GM12878 (cell line): ENCODE results near the gene CHRDL2. TPM values are rescaled to one million over a fixed set of nuclear protein-coding genes. Genes with fewer than 3 reads are reported as not detected.

Experiments
- ATAC-seq: fragments of 200-7000 bp; cut with Tn5 transposase; 3 replicates; pipeline ENCODE4 v1.9.1; 2020; ENCODE audit warnings: mild to moderate bottlenecking, moderate library complexity
- BruUV-seq: library from RNA; stranded (reverse); fragments of 400-500 nt; replicated peaks from 2 replicates; lab custom pipeline; 2021; lab: Mats Ljungman, UMichigan
- CTCF ChIA-PET: fragments of 300-600 bp; sonication (Branson Sonifier 250); formaldehyde crosslinking; extraction: SDS; loops from one replicate; lab custom pipeline; 2021; ENCODE audit warnings: inconsistent platforms; lab: Yijun Ruan, JAX
- POLR2A ChIA-PET: fragments of 350-600 bp; formaldehyde crosslinking; extraction: SDS; loops from one replicate; lab custom pipeline; 2021; ENCODE audit warnings: inconsistent platforms; lab: Charles Lee
- RAD21 ChIA-PET: fragments of 300-600 bp; sonication (Branson Sonifier 250); formaldehyde crosslinking; loops from one replicate; lab custom pipeline; 2023; ENCODE audit warnings: antibody characterized with exemption; ENCODE audit not compliant: unreplicated experiment; lab: Charles Lee
- SMC1A ChIA-PET: fragments of 300-600 bp; sonication (Branson Sonifier 250); formaldehyde crosslinking; loops from one replicate; lab custom pipeline; 2023; ENCODE audit not compliant: unreplicated experiment, uncharacterized antibody; lab: Charles Lee
- DNase-seq: peaks from one replicate; pipeline ENCODE4 v3.0.0-alpha.2; 2011; ENCODE audit warnings: low read depth, low spot score
- FAIRE-seq: peaks from 3 replicates; lab custom pipeline; 2011; peaks lifted over from hg19 to GRCh38; lab: Jason Lieb, UNC
- H2AFZ ChIP-seq: 2 replicates; pipeline ENCODE4 v1.6.0; 2011; ENCODE audit warnings: low read depth, low read length, control low read depth; ENCODE audit not compliant: control insufficient read depth
- H3K27ac ChIP-seq: 2 replicates; pipeline ENCODE4 v1.5.1; 2011; ENCODE audit warnings: control low read depth; ENCODE audit not compliant: control insufficient read depth, insufficient read depth
- H3K27me3 ChIP-seq, 2 experiments: replicated peaks in 1 of 2; 2 replicates each; pipeline versions ENCODE4 v1.6.0 to v1.6.1; 2011; ENCODE audit warnings: low read length in 1 of 2; ENCODE audit not compliant: control insufficient read depth in 2 of 2, insufficient read depth in 2 of 2
- H3K36me3 ChIP-seq, 2 experiments: 2 replicates each; pipeline ENCODE4 v1.5.1; 2011; ENCODE audit warnings: low read length in 1 of 2; ENCODE audit not compliant: control insufficient read depth in 2 of 2, insufficient read depth in 2 of 2
- H3K4me1 ChIP-seq: 2 replicates; pipeline ENCODE4 v1.6.1; 2011; ENCODE audit warnings: mild to moderate bottlenecking, low read length, moderate library complexity, mixed read lengths; ENCODE audit not compliant: control insufficient read depth, insufficient read depth
- H3K4me2 ChIP-seq: 2 replicates; pipeline ENCODE4 v1.6.0; 2011; ENCODE audit warnings: control low read depth; ENCODE audit not compliant: control insufficient read depth, insufficient read depth
- H3K4me3 ChIP-seq: fragments of 200-600 bp; sonication (generic); 2 replicates; pipeline ENCODE4 v1.5.1; 2016
- H3K79me2 ChIP-seq: 2 replicates; pipeline ENCODE4 v1.6.0; 2011; ENCODE audit warnings: low read length; ENCODE audit not compliant: control insufficient read depth, insufficient read depth
- H3K9ac ChIP-seq: 2 replicates; pipeline ENCODE4 v1.8.0; 2011; ENCODE audit warnings: low read length, control low read depth, mixed read lengths; ENCODE audit not compliant: control insufficient read depth, insufficient read depth
- H3K9me3 ChIP-seq: replicated peaks from 3 replicates; pipeline ENCODE4 v1.5.1; 2011; ENCODE audit warnings: mild to moderate bottlenecking, low read length; ENCODE audit not compliant: control insufficient read depth, insufficient read depth
- H4K20me1 ChIP-seq: 2 replicates; pipeline ENCODE4 v1.6.0; 2011; ENCODE audit not compliant: control insufficient read depth, insufficient read depth
- ATF2 ChIP-seq: IDR thresholded peaks from 2 replicates; pipeline ENCODE4 v1.6.1; 2012; ENCODE audit warnings: low read length, inconsistent platforms
- BCL3 ChIP-seq: IDR thresholded peaks from 2 replicates; pipeline ENCODE4 v1.6.1; 2011; ENCODE audit warnings: borderline replicate concordance, low read depth, mild to moderate bottlenecking, moderate library complexity, low read length; ENCODE audit not compliant: insufficient read depth, poor library complexity, severe bottlenecking
- CREB1 ChIP-seq: IDR thresholded peaks from 2 replicates; pipeline ENCODE4 v1.6.1; 2012; ENCODE audit warnings: low read depth, mild to moderate bottlenecking, inconsistent platforms
- HDAC6 ChIP-seq: fragments of 200-600 bp; sonication (generic); IDR thresholded peaks from one replicate; pipeline ENCODE4 v1.8.0; 2017; ENCODE audit warnings: antibody characterized with exemption; ENCODE audit not compliant: unreplicated experiment
- IKZF1 ChIP-seq: fragments of 450-650 bp; conservative IDR thresholded peaks from 2 replicates; pipeline ENCODE4 v1.6.1; 2017; ENCODE audit warnings: antibody characterized with exemption, mild to moderate bottlenecking
- MTA3 ChIP-seq: IDR thresholded peaks from 2 replicates; pipeline ENCODE4 v1.6.1; 2012; ENCODE audit warnings: low read length, inconsistent platforms, borderline replicate concordance
- RELA ChIP-seq: fragments of 450-650 bp; IDR thresholded peaks from 2 replicates; pipeline ENCODE4 v1.8.0; 2014; ENCODE audit warnings: borderline replicate concordance; ENCODE audit not compliant: partially characterized antibody
- SIX5 ChIP-seq: IDR thresholded peaks from 2 replicates; pipeline ENCODE4 v1.6.1; 2011; ENCODE audit warnings: mild to moderate bottlenecking, low read depth, low read length, moderate library complexity; ENCODE audit not compliant: severe bottlenecking
- WGBS: methylation state at CpG from one replicate; pipeline ENCODE4 v1.1.6; 2016; ENCODE audit warnings: low lambda C conversion rate; ENCODE audit not compliant: insufficient replicate concordance, insufficient coverage; ENCODE audit errors: missing lambda C conversion rate; 5-methylcytosine and 5-hydroxymethylcytosine counted together
- in situ Hi-C: fragments of 300-500 bp; cut with MboI; formaldehyde crosslinking; loops from 9 replicates; pipeline ENCODE4 v1.14.3; 2018; ENCODE audit warnings: mixed read lengths
- intact Hi-C: fragments of 100-400 bp; cut with micrococcal nuclease; formaldehyde crosslinking; loops from one replicate; pipeline ENCODE4 v1.14.2; 2022; ENCODE audit not compliant: unreplicated experiment
- polyA plus RNA-seq, 11 experiments: library from polyadenylated mRNA; depleted of rRNA in 4 of 11; unstranded in 6 of 11; stranded (reverse) in 5 of 11; fragments of >200 nt; fragmentation: Nextera tagmentation in 4 of 11; fragmentation: Illumina TruSeq in 1 of 11; extraction: Ambion mirVana in 4 of 11; extraction: Trizol in 1 of 11; gene quantifications; 1 replicate in 1 of 11; 2 replicates in 10 of 11; pipeline versions ENCODE4 v1.2.1 to v1.2.3, GENCODE V29; 2011 to 2016; ENCODE audit warnings: inconsistent platforms in 2 of 11, missing spikeins in 2 of 11, low read depth in 1 of 11
- total RNA-seq, 4 experiments: library from RNA; depleted of rRNA in 3 of 4; stranded (reverse); fragments of >200 nt in 3 of 4; fragmentation: Illumina TruSeq in 1 of 4; extraction: Trizol in 1 of 4; gene quantifications; 2 replicates each; pipeline versions ENCODE4 v1.2.1 to v1.2.3, GENCODE V29; 2013 to 2021
- TF ChIP-seq, protein P1 (sequence below): fragments of 450-650 bp; IDR thresholded peaks from 2 replicates; pipeline ENCODE4 v1.6.1; 2017; ENCODE audit warnings: antibody characterized with exemption, mild to moderate bottlenecking, moderate library complexity

Gene CHRDL2
- total and polyA plus RNA-seq, 10 of the 15 experiments (the other 5 are each of a cell fraction or from before 2014, with no cell fraction given) = not detected

GRCh38 chr11:74678591-74679512, 52.4 kb downstream of the CHRDL2 start:
- BruUV-seq = no TSS peak
- DNase-seq (no peak), ATAC-seq (no peak), FAIRE-seq (no peak)
- H3K4me3 ChIP-seq = no peak overlapping the region
- no peaks in the 10 kb centered on the region for H3K79me2 ChIP-seq
- no peak overlapping the region for H2AFZ ChIP-seq
- H3K9ac ChIP-seq = no peak overlapping the region
- no peak overlapping the region for H3K4me2 ChIP-seq
- H3K27me3 ChIP-seq = no peaks in the 10 kb centered on the region
- RAD21 ChIA-PET = no interaction called here
- CTCF ChIA-PET = no interaction called here
- SMC1A ChIA-PET = no interaction called here
- no peaks in the 10 kb centered on the region for H3K36me3 ChIP-seq
- in situ Hi-C loops (no loop called here), intact Hi-C loops (no loop called here)
- H3K27ac ChIP-seq = no peak overlapping the region
- 32% methylated on average over 13 of the region's 13 CpGs for WGBS
- TF ChIP-seq SIX5 = no peak
- no peak for TF ChIP-seq IKZF1
- TF ChIP-seq BCL3 = no peak
- no peaks in the 10 kb centered on the region for H3K4me1 ChIP-seq
- H4K20me1 ChIP-seq = no peaks in the 10 kb centered on the region
- H3K9me3 ChIP-seq = no peaks in the 10 kb centered on the region
- POLR2A ChIA-PET = no interaction called here

DNA sequence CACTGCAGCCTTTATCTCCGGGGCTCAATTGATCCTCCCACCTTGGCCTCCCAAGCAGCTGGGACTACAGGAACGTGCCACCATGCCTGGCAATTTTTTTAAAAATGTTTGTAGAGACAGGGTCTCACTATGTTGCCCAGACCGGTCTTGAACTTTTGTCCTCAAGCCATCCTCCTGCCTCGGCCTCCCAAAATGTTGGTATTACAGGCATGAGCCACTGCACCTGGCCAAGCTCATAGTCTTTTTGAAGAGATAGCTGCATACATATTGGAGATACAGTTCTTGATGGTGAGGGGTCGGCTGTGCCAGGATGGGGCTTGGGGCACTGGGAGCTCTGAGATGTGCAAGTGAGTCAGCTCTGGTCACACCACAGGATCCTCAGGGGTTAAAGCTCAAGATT, 53.2 kb downstream of the CHRDL2 start:
- RAD21 ChIA-PET = no interaction called here
- intact Hi-C loops = no loop called here
- WGBS = 41% methylated on average over 5 of the region's 5 CpGs
- Histone ChIP-seq H4K20me1 (no peaks in the 10 kb centered on the region; the same call in 1 of the 2 replicates), H3K79me2 (no peaks in the 10 kb centered on the region), H2AFZ (no peak overlapping the region), H3K36me3 (no peaks in the 10 kb centered on the region), H3K9ac (no peak overlapping the region), H3K27me3 (no peaks in the 10 kb centered on the region), H3K4me3 (no peak overlapping the region), H3K4me1 (no peaks in the 10 kb centered on the region), H3K4me2 (no peak overlapping the region), H3K27ac (no peak overlapping the region), H3K9me3 (no peaks in the 10 kb centered on the region)
- DNase-seq (no peak), ATAC-seq (no peak), FAIRE-seq (no peak)
- in situ Hi-C loops = no loop called here
- SMC1A ChIA-PET = no interaction called here
- CTCF ChIA-PET = interaction anchor here (1.7 kb wide), 1 partner anchor 24 kb away, joined by 6 read pairs; no protein-coding TSS in a partner anchor
- BruUV-seq = no TSS peak
- POLR2A ChIA-PET = no interaction called here
- TF ChIP-seq, protein P1, sequence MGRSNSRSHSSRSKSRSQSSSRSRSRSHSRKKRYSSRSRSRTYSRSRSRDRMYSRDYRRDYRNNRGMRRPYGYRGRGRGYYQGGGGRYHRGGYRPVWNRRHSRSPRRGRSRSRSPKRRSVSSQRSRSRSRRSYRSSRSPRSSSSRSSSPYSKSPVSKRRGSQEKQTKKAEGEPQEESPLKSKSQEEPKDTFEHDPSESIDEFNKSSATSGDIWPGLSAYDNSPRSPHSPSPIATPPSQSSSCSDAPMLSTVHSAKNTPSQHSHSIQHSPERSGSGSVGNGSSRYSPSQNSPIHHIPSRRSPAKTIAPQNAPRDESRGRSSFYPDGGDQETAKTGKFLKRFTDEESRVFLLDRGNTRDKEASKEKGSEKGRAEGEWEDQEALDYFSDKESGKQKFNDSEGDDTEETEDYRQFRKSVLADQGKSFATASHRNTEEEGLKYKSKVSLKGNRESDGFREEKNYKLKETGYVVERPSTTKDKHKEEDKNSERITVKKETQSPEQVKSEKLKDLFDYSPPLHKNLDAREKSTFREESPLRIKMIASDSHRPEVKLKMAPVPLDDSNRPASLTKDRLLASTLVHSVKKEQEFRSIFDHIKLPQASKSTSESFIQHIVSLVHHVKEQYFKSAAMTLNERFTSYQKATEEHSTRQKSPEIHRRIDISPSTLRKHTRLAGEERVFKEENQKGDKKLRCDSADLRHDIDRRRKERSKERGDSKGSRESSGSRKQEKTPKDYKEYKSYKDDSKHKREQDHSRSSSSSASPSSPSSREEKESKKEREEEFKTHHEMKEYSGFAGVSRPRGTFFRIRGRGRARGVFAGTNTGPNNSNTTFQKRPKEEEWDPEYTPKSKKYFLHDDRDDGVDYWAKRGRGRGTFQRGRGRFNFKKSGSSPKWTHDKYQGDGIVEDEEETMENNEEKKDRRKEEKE = no peak
- TF ChIP-seq MTA3 (no peak), HDAC6 (no peak), ATF2 (no peak), CREB1 (no peak), RELA (no peak)
